GM19324 (cell line): ENCODE measurements around the gene EZH2.

Experiments used
- ATAC-seq: cut with Tn5 transposase; IDR thresholded peaks from one replicate; pipeline ENCODE4 v1.9.1; 2021; ENCODE audit warnings: mild to moderate bottlenecking, moderate library complexity; ENCODE audit not compliant: unreplicated experiment, low FRiP score

Gene EZH2

GRCh38 chr7:148782757-148783456 is 101.2 kb downstream of the EZH2 start:
- ATAC-seq = no peak

- no peak for ATAC-seq
Measured at GRCh38 chr7:148774471-148774870, 109.6 kb downstream of the EZH2 start.

- ATAC-seq = no peak
Measured at GRCh38 chr7:148773334-148773733, 110.8 kb downstream of the EZH2 start.

- no peak for ATAC-seq
Measured at GRCh38 chr7:148772297-148773089, 111.6 kb downstream of the EZH2 start.

DNA sequence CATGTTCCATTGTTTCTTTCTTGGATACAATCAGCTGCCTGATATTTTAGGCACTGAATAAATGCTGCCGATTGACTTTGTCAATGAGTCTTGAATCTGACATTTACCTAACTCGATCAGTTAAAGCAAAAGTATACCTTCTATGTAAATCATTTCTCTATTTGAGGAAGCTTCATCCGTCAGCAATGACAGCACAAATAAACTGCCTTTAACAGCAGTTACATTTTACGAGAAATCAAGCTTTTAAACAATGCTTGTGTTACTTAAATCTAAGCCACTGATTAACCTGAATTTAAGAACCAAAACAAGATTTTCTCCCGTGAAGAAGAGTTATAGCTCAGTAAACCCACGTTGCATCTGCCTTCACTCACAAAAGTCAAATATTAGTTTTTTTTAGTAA is 114.1 kb downstream of the EZH2 start:
- no peak for ATAC-seq

DNA sequence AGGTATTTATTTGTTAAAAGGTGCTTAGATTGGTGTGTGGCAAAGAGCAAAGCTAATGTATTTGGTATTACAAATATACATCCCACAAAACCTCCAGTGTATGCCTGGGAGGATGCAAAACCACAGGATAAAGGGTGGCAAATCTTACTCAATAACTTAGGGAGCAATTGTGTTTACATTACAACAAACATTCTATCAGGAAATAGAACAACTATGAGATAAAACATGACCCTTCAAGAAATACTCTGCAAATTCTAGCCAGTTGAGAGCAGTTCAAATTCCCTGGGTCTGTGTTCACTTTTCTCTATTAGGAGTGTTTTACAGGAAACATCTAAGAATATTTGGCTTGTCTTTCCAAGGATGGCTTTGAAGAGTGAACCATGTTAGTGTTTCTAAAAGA is 120.5 kb downstream of the EZH2 start:
- no peak for ATAC-seq

DNA sequence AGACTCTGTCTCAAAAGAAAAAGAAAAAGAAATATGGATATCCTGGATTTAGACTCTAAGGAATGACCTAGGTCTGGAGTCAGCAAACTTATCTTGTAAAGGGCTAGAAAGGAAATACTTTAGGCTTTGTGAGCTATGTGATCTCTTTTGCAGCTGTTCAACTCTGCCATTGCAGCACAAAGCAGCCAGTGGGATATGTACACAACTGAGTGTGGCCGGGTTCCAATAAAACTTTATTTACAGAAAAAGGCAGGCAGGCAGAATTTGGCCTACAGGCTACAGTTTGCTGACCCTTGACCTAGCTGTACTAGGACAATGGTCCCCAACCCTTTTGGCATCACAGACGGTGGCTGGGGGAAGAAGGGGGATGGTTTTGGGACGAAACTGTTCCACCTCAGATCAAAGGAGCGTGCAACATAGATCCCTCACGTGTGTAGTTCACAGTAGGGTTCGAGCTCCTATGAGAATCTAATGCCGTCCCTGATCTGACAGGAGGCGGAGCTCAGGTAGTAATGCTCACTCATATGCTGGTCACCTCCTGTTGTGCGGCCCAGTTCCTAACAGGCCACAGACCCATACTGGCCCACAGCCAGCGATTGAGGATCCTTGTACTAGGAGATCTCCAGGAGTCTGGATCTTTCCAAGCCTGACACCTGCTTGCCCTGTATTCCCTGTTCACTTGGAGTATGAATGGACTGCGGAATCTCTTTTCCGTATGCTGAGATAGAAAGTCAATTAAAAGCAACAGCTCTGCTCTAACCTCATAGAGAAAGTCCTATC is 122.4 kb downstream of the EZH2 start:
- ATAC-seq = no peak
